WTC11 (cell line): Measurements from ENCODE around the gene RHEB. TPM values are rescaled to one million over a fixed set of nuclear protein-coding genes. Genes with fewer than 3 reads are reported as not detected.

Source experiments
- ATAC-seq: fragments of 200-7000 bp; cut with Tn5 transposase; 2 replicates; pipeline ENCODE4 v1.10.0; 2021; ENCODE audit warnings: mild to moderate bottlenecking, moderate library complexity
- CTCF ChIA-PET: fragments of 300-600 bp; sonication (Branson Sonifier 250); formaldehyde crosslinking; loops from one replicate; lab custom pipeline; 2021; ENCODE audit warnings: antibody characterized with exemption; lab: Charles Lee
- POLR2A ChIA-PET: fragments of 350-600 bp; sonication (Branson Sonifier 250); formaldehyde crosslinking; loops from one replicate; lab custom pipeline; 2021; ENCODE audit warnings: antibody characterized with exemption; lab: Charles Lee
- DNase-seq: peaks from one replicate; pipeline ENCODE4 v3.0.0; 2021; ENCODE audit warnings: low spot score
- H3K27ac Mint-ChIP-seq: 2 replicates; pipeline ENCODE4 v1.8.0; 2021; ENCODE audit warnings: mixed read lengths
- H3K27me3 Mint-ChIP-seq: 2 replicates; pipeline ENCODE4 v1.8.0; 2021; ENCODE audit warnings: low read depth, mild to moderate bottlenecking, moderate library complexity, mixed read lengths
- H3K36me3 Mint-ChIP-seq: 2 replicates; pipeline ENCODE4 v1.8.0; 2021; ENCODE audit warnings: mixed read lengths
- H3K4me1 Mint-ChIP-seq: 2 replicates; pipeline ENCODE4 v1.8.0; 2022; ENCODE audit warnings: mixed read lengths
- H3K4me3 Mint-ChIP-seq: 2 replicates; pipeline ENCODE4 v1.8.0; 2021; ENCODE audit warnings: mild to moderate bottlenecking, moderate library complexity, mixed read lengths
- H3K9me3 Mint-ChIP-seq: 2 replicates; pipeline ENCODE4 v1.8.0; 2021; ENCODE audit warnings: mixed read lengths
- ATF1 ChIP-seq: sonication (generic); formaldehyde crosslinking; IDR thresholded peaks from 2 replicates; pipeline ENCODE4 v1.8.1; 2023; ENCODE audit warnings: mild to moderate bottlenecking, moderate library complexity, missing genetic modification reagents
- GTF2I ChIP-seq: fragments of 250-450 bp; sonication (Bioruptor Pico); conservative IDR thresholded peaks from 2 replicates; pipeline ENCODE4 v1.4.0; 2021; ENCODE audit warnings: mild to moderate bottlenecking
- NFYB ChIP-seq: sonication (generic); formaldehyde crosslinking; conservative IDR thresholded peaks from 2 replicates; pipeline ENCODE4 v1.8.0; 2022; ENCODE audit warnings: low read depth, missing genetic modification reagents
- NR3C1 ChIP-seq: sonication (generic); formaldehyde crosslinking; conservative IDR thresholded peaks from 2 replicates; pipeline ENCODE4 v1.8.1; 2023; ENCODE audit warnings: low read depth, mild to moderate bottlenecking, missing genetic modification reagents
- TCF7 ChIP-seq: sonication (generic); formaldehyde crosslinking; IDR thresholded peaks from 2 replicates; pipeline ENCODE4 v1.8.0; 2022; ENCODE audit warnings: mild to moderate bottlenecking, low read depth, missing genetic modification reagents, moderate library complexity
- TEAD1 ChIP-seq: sonication (generic); formaldehyde crosslinking; IDR thresholded peaks from 2 replicates; pipeline ENCODE4 v1.8.0; 2022; ENCODE audit warnings: mild to moderate bottlenecking, missing genetic modification reagents
- ZNF121 ChIP-seq: sonication (generic); formaldehyde crosslinking; IDR thresholded peaks from 2 replicates; pipeline ENCODE4 v1.8.0; 2023; ENCODE audit warnings: missing genetic modification reagents
- total RNA-seq: library from RNA; stranded (reverse); gene quantifications from 3 replicates; pipeline ENCODE4 v1.2.3, GENCODE V29; 2021
- TF ChIP-seq, protein P1 (sequence below): sonication (generic); formaldehyde crosslinking; IDR thresholded peaks from 2 replicates; pipeline ENCODE4 v1.8.0; 2022; ENCODE audit warnings: missing genetic modification reagents
- TF ChIP-seq, protein P2 (sequence below): sonication (generic); formaldehyde crosslinking; conservative IDR thresholded peaks from 2 replicates; pipeline ENCODE4 v1.8.1; 2023; ENCODE audit warnings: mild to moderate bottlenecking, low read depth, missing genetic modification reagents, moderate library complexity
- TF ChIP-seq, protein P3 (sequence below): sonication (generic); formaldehyde crosslinking; IDR thresholded peaks from 2 replicates; pipeline ENCODE4 v1.8.1; 2023; ENCODE audit warnings: mild to moderate bottlenecking, missing genetic modification reagents
- TF ChIP-seq, protein P4 (sequence below): fragments of 200-600 bp; IDR thresholded peaks from 2 replicates; pipeline ENCODE4 v1.8.0; 2022; ENCODE audit warnings: antibody characterized with exemption
- TF ChIP-seq, protein P5 (sequence below): sonication (generic); formaldehyde crosslinking; IDR thresholded peaks from 2 replicates; pipeline ENCODE4 v1.8.1; 2023; ENCODE audit warnings: mild to moderate bottlenecking, missing genetic modification reagents
- TF ChIP-seq, protein P6 (sequence below): sonication (generic); formaldehyde crosslinking; IDR thresholded peaks from 2 replicates; pipeline ENCODE4 v1.8.1; 2023; ENCODE audit warnings: mild to moderate bottlenecking, missing genetic modification reagents, moderate library complexity

The RHEB gene
- total RNA-seq, 1 experiment from 2014 or later: 133 TPM

DNA sequence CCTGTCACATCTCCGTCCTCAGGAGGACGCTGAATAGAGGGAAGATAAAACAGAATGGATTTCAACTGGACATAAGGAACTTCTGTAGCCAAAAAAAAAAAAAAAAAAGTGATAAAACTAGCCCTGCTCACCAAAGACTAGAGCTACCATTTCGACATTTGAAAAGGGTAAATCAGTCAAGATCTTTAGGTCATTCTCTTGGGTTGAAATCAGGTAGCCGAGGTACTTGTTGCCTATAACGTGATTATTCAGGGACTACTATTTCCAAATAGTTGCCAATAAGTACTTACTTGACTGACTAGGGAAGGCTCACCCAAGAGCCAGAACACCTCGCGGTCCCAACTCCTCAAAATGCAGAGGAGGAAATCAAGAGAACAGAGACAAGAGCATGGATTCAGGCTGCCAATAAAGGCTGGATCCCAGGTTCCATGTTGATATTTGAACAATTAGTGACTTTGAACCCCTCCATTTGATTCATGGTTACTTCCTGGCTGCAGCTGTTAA, 2.0 kb downstream of the RHEB start (continued):
- TF ChIP-seq, protein P1, sequence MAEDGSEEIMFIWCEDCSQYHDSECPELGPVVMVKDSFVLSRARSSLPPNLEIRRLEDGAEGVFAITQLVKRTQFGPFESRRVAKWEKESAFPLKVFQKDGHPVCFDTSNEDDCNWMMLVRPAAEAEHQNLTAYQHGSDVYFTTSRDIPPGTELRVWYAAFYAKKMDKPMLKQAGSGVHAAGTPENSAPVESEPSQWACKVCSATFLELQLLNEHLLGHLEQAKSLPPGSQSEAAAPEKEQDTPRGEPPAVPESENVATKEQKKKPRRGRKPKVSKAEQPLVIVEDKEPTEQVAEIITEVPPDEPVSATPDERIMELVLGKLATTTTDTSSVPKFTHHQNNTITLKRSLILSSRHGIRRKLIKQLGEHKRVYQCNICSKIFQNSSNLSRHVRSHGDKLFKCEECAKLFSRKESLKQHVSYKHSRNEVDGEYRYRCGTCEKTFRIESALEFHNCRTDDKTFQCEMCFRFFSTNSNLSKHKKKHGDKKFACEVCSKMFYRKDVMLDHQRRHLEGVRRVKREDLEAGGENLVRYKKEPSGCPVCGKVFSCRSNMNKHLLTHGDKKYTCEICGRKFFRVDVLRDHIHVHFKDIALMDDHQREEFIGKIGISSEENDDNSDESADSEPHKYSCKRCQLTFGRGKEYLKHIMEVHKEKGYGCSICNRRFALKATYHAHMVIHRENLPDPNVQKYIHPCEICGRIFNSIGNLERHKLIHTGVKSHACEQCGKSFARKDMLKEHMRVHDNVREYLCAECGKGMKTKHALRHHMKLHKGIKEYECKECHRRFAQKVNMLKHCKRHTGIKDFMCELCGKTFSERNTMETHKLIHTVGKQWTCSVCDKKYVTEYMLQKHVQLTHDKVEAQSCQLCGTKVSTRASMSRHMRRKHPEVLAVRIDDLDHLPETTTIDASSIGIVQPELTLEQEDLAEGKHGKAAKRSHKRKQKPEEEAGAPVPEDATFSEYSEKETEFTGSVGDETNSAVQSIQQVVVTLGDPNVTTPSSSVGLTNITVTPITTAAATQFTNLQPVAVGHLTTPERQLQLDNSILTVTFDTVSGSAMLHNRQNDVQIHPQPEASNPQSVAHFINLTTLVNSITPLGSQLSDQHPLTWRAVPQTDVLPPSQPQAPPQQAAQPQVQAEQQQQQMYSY (CRISPR knock-in tag): no peak
- no peak for TF ChIP-seq TCF7 (CRISPR knock-in tag)
- TF ChIP-seq, protein P2, sequence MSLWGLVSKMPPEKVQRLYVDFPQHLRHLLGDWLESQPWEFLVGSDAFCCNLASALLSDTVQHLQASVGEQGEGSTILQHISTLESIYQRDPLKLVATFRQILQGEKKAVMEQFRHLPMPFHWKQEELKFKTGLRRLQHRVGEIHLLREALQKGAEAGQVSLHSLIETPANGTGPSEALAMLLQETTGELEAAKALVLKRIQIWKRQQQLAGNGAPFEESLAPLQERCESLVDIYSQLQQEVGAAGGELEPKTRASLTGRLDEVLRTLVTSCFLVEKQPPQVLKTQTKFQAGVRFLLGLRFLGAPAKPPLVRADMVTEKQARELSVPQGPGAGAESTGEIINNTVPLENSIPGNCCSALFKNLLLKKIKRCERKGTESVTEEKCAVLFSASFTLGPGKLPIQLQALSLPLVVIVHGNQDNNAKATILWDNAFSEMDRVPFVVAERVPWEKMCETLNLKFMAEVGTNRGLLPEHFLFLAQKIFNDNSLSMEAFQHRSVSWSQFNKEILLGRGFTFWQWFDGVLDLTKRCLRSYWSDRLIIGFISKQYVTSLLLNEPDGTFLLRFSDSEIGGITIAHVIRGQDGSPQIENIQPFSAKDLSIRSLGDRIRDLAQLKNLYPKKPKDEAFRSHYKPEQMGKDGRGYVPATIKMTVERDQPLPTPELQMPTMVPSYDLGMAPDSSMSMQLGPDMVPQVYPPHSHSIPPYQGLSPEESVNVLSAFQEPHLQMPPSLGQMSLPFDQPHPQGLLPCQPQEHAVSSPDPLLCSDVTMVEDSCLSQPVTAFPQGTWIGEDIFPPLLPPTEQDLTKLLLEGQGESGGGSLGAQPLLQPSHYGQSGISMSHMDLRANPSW: no peak

DNA sequence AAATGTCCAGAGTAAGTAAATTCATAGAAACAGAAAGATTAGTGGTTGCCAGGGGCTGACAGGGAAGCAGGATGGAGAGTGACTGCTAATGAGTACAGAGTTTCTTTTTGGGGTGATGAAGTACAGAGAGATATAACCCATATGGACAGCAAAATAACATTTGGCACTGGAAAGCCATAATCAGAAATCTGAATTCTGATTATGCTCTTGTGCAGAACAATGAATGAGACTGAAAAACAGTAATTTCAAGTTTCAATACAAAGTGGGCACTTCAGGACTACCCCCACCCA, 4.5 kb downstream of the RHEB start:
- Mint-ChIP-seq H3K27me3 (no peaks in the 10 kb centered on the region; the same call in 1 of the 2 replicates), H3K4me1 (peaks cover 70% of the 10 kb centered on the region), H3K9me3 (no peaks in the 10 kb centered on the region), H3K4me3 (no peak overlapping the region), H3K36me3 (no peaks in the 10 kb centered on the region), H3K27ac (no peak overlapping the region)
- POLR2A ChIA-PET: no interaction called here
- no peak for ATAC-seq
- TF ChIP-seq, protein P3, sequence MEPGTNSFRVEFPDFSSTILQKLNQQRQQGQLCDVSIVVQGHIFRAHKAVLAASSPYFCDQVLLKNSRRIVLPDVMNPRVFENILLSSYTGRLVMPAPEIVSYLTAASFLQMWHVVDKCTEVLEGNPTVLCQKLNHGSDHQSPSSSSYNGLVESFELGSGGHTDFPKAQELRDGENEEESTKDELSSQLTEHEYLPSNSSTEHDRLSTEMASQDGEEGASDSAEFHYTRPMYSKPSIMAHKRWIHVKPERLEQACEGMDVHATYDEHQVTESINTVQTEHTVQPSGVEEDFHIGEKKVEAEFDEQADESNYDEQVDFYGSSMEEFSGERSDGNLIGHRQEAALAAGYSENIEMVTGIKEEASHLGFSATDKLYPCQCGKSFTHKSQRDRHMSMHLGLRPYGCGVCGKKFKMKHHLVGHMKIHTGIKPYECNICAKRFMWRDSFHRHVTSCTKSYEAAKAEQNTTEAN (CRISPR knock-in tag): no peak
- TF ChIP-seq, protein P4, sequence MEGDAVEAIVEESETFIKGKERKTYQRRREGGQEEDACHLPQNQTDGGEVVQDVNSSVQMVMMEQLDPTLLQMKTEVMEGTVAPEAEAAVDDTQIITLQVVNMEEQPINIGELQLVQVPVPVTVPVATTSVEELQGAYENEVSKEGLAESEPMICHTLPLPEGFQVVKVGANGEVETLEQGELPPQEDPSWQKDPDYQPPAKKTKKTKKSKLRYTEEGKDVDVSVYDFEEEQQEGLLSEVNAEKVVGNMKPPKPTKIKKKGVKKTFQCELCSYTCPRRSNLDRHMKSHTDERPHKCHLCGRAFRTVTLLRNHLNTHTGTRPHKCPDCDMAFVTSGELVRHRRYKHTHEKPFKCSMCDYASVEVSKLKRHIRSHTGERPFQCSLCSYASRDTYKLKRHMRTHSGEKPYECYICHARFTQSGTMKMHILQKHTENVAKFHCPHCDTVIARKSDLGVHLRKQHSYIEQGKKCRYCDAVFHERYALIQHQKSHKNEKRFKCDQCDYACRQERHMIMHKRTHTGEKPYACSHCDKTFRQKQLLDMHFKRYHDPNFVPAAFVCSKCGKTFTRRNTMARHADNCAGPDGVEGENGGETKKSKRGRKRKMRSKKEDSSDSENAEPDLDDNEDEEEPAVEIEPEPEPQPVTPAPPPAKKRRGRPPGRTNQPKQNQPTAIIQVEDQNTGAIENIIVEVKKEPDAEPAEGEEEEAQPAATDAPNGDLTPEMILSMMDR: no peak
- no peak for TF ChIP-seq GTF2I (CRISPR knock-in tag)
- no peak for TF ChIP-seq TEAD1 (CRISPR knock-in tag)
- TF ChIP-seq, protein P5, sequence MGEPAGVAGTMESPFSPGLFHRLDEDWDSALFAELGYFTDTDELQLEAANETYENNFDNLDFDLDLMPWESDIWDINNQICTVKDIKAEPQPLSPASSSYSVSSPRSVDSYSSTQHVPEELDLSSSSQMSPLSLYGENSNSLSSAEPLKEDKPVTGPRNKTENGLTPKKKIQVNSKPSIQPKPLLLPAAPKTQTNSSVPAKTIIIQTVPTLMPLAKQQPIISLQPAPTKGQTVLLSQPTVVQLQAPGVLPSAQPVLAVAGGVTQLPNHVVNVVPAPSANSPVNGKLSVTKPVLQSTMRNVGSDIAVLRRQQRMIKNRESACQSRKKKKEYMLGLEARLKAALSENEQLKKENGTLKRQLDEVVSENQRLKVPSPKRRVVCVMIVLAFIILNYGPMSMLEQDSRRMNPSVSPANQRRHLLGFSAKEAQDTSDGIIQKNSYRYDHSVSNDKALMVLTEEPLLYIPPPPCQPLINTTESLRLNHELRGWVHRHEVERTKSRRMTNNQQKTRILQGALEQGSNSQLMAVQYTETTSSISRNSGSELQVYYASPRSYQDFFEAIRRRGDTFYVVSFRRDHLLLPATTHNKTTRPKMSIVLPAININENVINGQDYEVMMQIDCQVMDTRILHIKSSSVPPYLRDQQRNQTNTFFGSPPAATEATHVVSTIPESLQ: no peak
- no peak for DNase-seq
- CTCF ChIA-PET: no interaction called here

DNA sequence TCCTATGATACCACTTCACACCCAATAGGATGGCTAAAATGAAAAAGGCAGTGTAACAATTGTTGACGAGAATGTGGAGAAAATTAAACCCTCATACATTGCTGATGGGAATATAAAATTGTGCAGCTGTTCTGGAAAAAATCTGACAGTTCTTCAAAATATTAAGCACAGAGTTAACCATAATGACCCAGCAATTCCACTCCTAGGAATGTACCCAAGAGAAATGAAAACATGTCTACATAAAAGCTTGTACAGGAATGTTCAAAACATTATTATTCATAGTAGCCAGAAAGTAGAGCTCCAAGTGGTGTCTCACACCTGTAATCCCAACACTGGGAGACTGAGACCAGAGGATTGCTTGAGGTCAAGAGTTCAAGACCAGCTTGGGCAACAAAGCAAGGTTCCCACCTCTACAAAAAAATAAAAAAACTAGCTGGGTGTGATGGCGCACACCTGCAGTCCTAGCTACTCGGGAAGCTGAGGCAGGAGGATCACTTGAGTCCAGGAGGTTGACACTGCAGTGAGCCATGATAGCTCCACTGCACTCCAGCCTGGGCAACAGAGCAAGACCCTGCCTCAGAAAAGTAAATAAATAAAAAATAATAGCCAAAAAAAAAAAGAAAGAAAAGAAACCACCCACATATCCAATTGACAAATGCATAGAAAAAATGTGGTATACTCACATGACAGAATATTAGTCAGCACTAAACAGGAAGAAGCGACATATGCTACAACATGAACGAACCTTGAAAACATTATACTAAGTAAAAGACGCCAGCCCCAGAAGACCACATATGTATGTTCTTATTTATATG, 5.0 kb downstream of the RHEB start:
- peak; percentile 90 for TF ChIP-seq ZNF121 (CRISPR knock-in tag)
- TF ChIP-seq, protein P6, sequence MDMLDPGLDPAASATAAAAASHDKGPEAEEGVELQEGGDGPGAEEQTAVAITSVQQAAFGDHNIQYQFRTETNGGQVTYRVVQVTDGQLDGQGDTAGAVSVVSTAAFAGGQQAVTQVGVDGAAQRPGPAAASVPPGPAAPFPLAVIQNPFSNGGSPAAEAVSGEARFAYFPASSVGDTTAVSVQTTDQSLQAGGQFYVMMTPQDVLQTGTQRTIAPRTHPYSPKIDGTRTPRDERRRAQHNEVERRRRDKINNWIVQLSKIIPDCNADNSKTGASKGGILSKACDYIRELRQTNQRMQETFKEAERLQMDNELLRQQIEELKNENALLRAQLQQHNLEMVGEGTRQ: no peak
- TF ChIP-seq, protein P5: no peak
- no peak for TF ChIP-seq NR3C1 (CRISPR knock-in tag)
- TF ChIP-seq ATF1: no peak
- no peak for TF ChIP-seq NFYB (CRISPR knock-in tag)
- TF ChIP-seq, all 79 proteins: peak for 1
- ChIA-PET POLR2A (no interaction called here), CTCF (no interaction called here)
- H3K27ac Mint-ChIP-seq: peak overlapping the region; percentile 50; the same call in 1 of the 2 replicates
- no peak overlapping the region for H3K4me3 Mint-ChIP-seq
- H3K4me1 Mint-ChIP-seq: peaks cover 75% of the 10 kb centered on the region
- H3K9me3 Mint-ChIP-seq: no peaks in the 10 kb centered on the region
- ATAC-seq: no peak
- H3K27me3 Mint-ChIP-seq: no peaks in the 10 kb centered on the region; the same call in 1 of the 2 replicates
- no peak for DNase-seq
- H3K36me3 Mint-ChIP-seq: no peaks in the 10 kb centered on the region
